ENCODE results near the gene HOXA4. TPM values are rescaled to one million over a fixed set of nuclear protein-coding genes. Genes with fewer than 3 reads are reported as not detected.

Gene HOXA4
- total and polyA plus RNA-seq, 2 experiments from 2014 or later = not detected

GRCh38 chr7:27117887-27118491 is 12.6 kb downstream of the HOXA4 start:
- no peak overlapping the region for H3K27ac ChIP-seq (ENCODE audit: low read depth)
- H3K4me3 ChIP-seq = 0 out of 2 replicates have a peak overlapping the region, but pooled peaks have one; percentile 32
- H3K36me3 Mint-ChIP-seq (ENCODE audit: low read depth) = no peaks in the 10 kb centered on the region
- H4K20me1 ChIP-seq (replicated peaks; ENCODE audit: insufficient read depth) = peaks cover 62% of the 10 kb centered on the region
- H3K27me3 ChIP-seq (ENCODE audit: insufficient read depth) = peaks cover 97% of the 10 kb centered on the region
- no peaks in the 10 kb centered on the region for H3K79me2 ChIP-seq (replicated peaks; ENCODE audit: insufficient read depth)
- TF ChIP-seq CTCF (conservative IDR thresholded peaks at IDR 0.05; ENCODE audit: low read depth in 2 of 2) (no peak), ZNF331 (CRISPR knock-in tag; IDR thresholded peaks at IDR 0.05; ENCODE audit: low read depth) (no peak), EZH2phosphoT487 (IDR thresholded peaks at IDR 0.05; ENCODE audit: unreplicated experiment) (peak; percentile 71), EZH2 (IDR thresholded peaks at IDR 0.05; ENCODE audit: low read depth, unreplicated experiment) (peak; percentile 89), ZNF114 (CRISPR knock-in tag; IDR thresholded peaks at IDR 0.05) (no peak)
- no peaks in the 10 kb centered on the region for H3K36me3 ChIP-seq (ENCODE audit: insufficient read depth)
- DNase-seq (ENCODE audit: low spot score) = peak; percentile 44
- no peak overlapping the region for H3K27ac Mint-ChIP-seq
- H3K9me2 ChIP-seq (ENCODE audit: insufficient read depth) = no peaks in the 10 kb centered on the region
- H3K27me3 Mint-ChIP-seq (ENCODE audit: insufficient read depth, low read depth, poor library complexity) = peaks cover 95% of the 10 kb centered on the region
- H3K4me1 ChIP-seq (ENCODE audit: insufficient read depth) = peaks cover 34% of the 10 kb centered on the region
- peak overlapping the region; percentile 57 for H3K4me2 ChIP-seq
- peaks cover 9% of the 10 kb centered on the region for H3K4me1 Mint-ChIP-seq
- peaks cover 48% of the 10 kb centered on the region for H3F3A ChIP-seq (replicated peaks; ENCODE audit: low read depth)
- no peak overlapping the region for H2AFZ ChIP-seq
- no peak overlapping the region; the same call in 2 of the 3 replicates for H3K4me3 Mint-ChIP-seq
- peaks cover 8% of the 10 kb centered on the region; the same call in 1 of the 3 replicates for H3K9me3 Mint-ChIP-seq
- no peak for ATAC-seq

GRCh38 chr7:27116962-27117886 is 13.3 kb downstream of the HOXA4 start:
- H3K4me2 ChIP-seq = peak overlapping the region; percentile 57; the same call in 1 of the 2 replicates
- H4K20me1 ChIP-seq (replicated peaks; ENCODE audit: insufficient read depth) = peaks cover 65% of the 10 kb centered on the region
- peaks cover 50% of the 10 kb centered on the region for H3F3A ChIP-seq (replicated peaks; ENCODE audit: low read depth)
- H3K9me2 ChIP-seq (ENCODE audit: insufficient read depth) = no peaks in the 10 kb centered on the region
- H3K27me3 Mint-ChIP-seq (ENCODE audit: insufficient read depth, low read depth, poor library complexity) = peaks cover 95% of the 10 kb centered on the region
- H3K27ac ChIP-seq (ENCODE audit: low read depth) = no peak overlapping the region
- H3K36me3 ChIP-seq (ENCODE audit: insufficient read depth) = no peaks in the 10 kb centered on the region
- H3K27ac Mint-ChIP-seq = no peak overlapping the region
- peaks cover 33% of the 10 kb centered on the region for H3K4me1 ChIP-seq (ENCODE audit: insufficient read depth)
- no peak overlapping the region for H3K4me3 Mint-ChIP-seq
- ATAC-seq (peak; percentile 19), DNase-seq (ENCODE audit: low spot score) (peak; percentile 75)
- peaks cover 9% of the 10 kb centered on the region for H3K4me1 Mint-ChIP-seq
- H3K36me3 Mint-ChIP-seq (ENCODE audit: low read depth) = no peaks in the 10 kb centered on the region
- 0 out of 2 replicates have a peak overlapping the region, but pooled peaks have one; percentile 32 for H3K4me3 ChIP-seq
- H3K27me3 ChIP-seq (ENCODE audit: insufficient read depth) = peaks cover 97% of the 10 kb centered on the region
- no peak overlapping the region for H2AFZ ChIP-seq
- H3K9me3 Mint-ChIP-seq = peaks cover 4% of the 10 kb centered on the region; the same call in 1 of the 3 replicates
- no peaks in the 10 kb centered on the region for H3K79me2 ChIP-seq (replicated peaks; ENCODE audit: insufficient read depth)
- TF ChIP-seq EZH2phosphoT487 (IDR thresholded peaks at IDR 0.05; ENCODE audit: unreplicated experiment) (no peak), ZNF462 (CRISPR knock-in tag; IDR thresholded peaks at IDR 0.05) (no peak), EZH2 (IDR thresholded peaks at IDR 0.05; ENCODE audit: low read depth, unreplicated experiment) (peak; percentile 72), CTCF (conservative IDR thresholded peaks at IDR 0.05; ENCODE audit: low read depth in 2 of 2) (no peak), POLR2AphosphoS5 (IDR thresholded peaks at IDR 0.05; ENCODE audit: low read depth) (no peak), JUNB (IDR thresholded peaks at IDR 0.05; ENCODE audit: unreplicated experiment) (no peak)

Measured in GM23338 (cell line).